H1 (cell line): ENCODE measurements around the gene TBC1D24.

ENCODE experiments used
- CTCF ChIP-seq, 3 experiments: IDR thresholded peaks; 1 replicate in 2 of 3; 2 replicates in 1 of 3; pipeline versions ENCODE4 v1.5.1 to v1.6.1; 2011; ENCODE audit warnings: low read length in 3 of 3, mild to moderate bottlenecking in 3 of 3, inconsistent platforms in 2 of 3, low read depth in 1 of 3, moderate library complexity in 1 of 3; ENCODE audit not compliant: insufficient read depth in 1 of 3; ENCODE audit errors: control extremely low read depth in 1 of 3
- EP300 ChIP-seq, 2 experiments: IDR thresholded peaks; 1 replicate in 1 of 2; 2 replicates in 1 of 2; pipeline ENCODE4 v1.6.1; 2011 to 2012; ENCODE audit warnings: low read depth in 2 of 2, low read length in 2 of 2, mild to moderate bottlenecking in 2 of 2, borderline replicate concordance in 1 of 2, inconsistent platforms in 1 of 2, moderate library complexity in 1 of 2
- EZH2 ChIP-seq: fragments of 200-600 bp; sonication (generic); IDR thresholded peaks from 2 replicates; pipeline ENCODE4 v1.7.1; 2012; ENCODE audit warnings: low read depth, mild to moderate bottlenecking, moderate library complexity, low read length, inconsistent platforms; ENCODE audit not compliant: severe bottlenecking
- JUND ChIP-seq: IDR thresholded peaks from 2 replicates; pipeline ENCODE4 v1.6.1; 2011; ENCODE audit warnings: mild to moderate bottlenecking, improper control_type of control experiment, low read length
- SUZ12 ChIP-seq: fragments of 200-600 bp; sonication (generic); IDR thresholded peaks from 2 replicates; pipeline ENCODE4 v1.6.1; 2012; ENCODE audit warnings: mild to moderate bottlenecking, inconsistent platforms, low read length, moderate library complexity, mixed read lengths
- YY1 ChIP-seq: IDR thresholded peaks from 2 replicates; pipeline ENCODE4 v1.6.1; 2011; ENCODE audit warnings: low read depth, mild to moderate bottlenecking, low read length

GRCh38 chr16:2449118-2449517 is 25.8 kb upstream of the TBC1D24 start:
- no peak for TF ChIP-seq CTCF (IDR thresholded peaks at IDR 0.05; ENCODE audit: control extremely low read depth in 1 of 3, insufficient read depth in 1 of 3, low read depth in 1 of 3, low read length in 3 of 3)
- no peak for TF ChIP-seq SUZ12
- no peak for TF ChIP-seq EZH2
- no peak for TF ChIP-seq YY1
- no peak for TF ChIP-seq EP300 (IDR thresholded peaks at IDR 0.05; ENCODE audit: borderline replicate concordance in 1 of 2, low read depth in 2 of 2, low read length in 2 of 2)
- TF ChIP-seq JUND = no peak
